ENCODE data around the gene SCFD2. TPM values are rescaled to one million over a fixed set of nuclear protein-coding genes. Genes with fewer than 3 reads are reported as not detected.

Gene SCFD2
- total and polyA plus RNA-seq, 2 of the 8 experiments (the other 6 are each of a cell fraction or from before 2014, with no cell fraction given) = 6.2 to 10.2 TPM

DNA sequence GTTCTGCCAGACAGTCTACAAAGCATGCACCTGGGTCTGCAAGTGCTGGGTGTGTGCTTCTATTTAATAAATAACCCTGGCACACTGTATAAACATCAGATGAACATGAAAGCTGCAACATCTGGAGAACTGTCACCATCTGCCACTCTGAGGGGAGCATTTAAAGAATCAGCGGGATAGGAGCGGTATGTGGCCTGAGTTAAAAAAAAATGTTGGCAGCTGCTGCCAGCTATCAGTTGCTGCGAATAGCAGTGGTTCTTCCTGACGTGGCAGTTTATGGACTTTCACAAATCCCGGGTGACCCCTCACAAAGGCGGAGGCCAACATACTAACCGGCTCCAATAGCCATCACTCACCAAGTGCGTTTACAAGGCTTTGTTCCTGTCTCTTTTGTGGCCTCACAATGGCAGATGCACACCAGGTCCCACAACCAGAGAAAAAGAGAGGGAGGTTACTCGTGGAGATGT lies 408.6 kb downstream of the SCFD2 start (continued):
- TF ChIP-seq SP2 (IDR thresholded peaks at IDR 0.05; ENCODE audit: low read length) = no peak
- no peak for TF ChIP-seq TAF7 (optimal IDR thresholded peaks at IDR 0.05; ENCODE audit: borderline replicate concordance, low read depth, low read length)
- no peak for TF ChIP-seq RAD21 (IDR thresholded peaks at IDR 0.05 in 1 of 2, conservative IDR thresholded peaks at IDR 0.05 in 1 of 2; ENCODE audit: low read depth in 2 of 2, low read length in 2 of 2)
- TF ChIP-seq, protein P1, sequence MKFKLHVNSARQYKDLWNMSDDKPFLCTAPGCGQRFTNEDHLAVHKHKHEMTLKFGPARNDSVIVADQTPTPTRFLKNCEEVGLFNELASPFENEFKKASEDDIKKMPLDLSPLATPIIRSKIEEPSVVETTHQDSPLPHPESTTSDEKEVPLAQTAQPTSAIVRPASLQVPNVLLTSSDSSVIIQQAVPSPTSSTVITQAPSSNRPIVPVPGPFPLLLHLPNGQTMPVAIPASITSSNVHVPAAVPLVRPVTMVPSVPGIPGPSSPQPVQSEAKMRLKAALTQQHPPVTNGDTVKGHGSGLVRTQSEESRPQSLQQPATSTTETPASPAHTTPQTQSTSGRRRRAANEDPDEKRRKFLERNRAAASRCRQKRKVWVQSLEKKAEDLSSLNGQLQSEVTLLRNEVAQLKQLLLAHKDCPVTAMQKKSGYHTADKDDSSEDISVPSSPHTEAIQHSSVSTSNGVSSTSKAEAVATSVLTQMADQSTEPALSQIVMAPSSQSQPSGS (IDR thresholded peaks at IDR 0.05; ENCODE audit: low read length) = no peak
- no peak for TF ChIP-seq KDM4A (IDR thresholded peaks at IDR 0.05; ENCODE audit: low read depth, low read length, severe bottlenecking)
- no peak for TF ChIP-seq KDM5A (IDR thresholded peaks at IDR 0.05; ENCODE audit: low read length)

Data from H1 (cell line).